GM18502 (cell line): ENCODE data around the gene EPS8L2.

ENCODE experiments used
- ATAC-seq: cut with Tn5 transposase; IDR thresholded peaks from one replicate; pipeline ENCODE4 v1.9.1; 2021; ENCODE audit warnings: mild to moderate bottlenecking; ENCODE audit not compliant: unreplicated experiment, poor library complexity

The EPS8L2 gene

DNA sequence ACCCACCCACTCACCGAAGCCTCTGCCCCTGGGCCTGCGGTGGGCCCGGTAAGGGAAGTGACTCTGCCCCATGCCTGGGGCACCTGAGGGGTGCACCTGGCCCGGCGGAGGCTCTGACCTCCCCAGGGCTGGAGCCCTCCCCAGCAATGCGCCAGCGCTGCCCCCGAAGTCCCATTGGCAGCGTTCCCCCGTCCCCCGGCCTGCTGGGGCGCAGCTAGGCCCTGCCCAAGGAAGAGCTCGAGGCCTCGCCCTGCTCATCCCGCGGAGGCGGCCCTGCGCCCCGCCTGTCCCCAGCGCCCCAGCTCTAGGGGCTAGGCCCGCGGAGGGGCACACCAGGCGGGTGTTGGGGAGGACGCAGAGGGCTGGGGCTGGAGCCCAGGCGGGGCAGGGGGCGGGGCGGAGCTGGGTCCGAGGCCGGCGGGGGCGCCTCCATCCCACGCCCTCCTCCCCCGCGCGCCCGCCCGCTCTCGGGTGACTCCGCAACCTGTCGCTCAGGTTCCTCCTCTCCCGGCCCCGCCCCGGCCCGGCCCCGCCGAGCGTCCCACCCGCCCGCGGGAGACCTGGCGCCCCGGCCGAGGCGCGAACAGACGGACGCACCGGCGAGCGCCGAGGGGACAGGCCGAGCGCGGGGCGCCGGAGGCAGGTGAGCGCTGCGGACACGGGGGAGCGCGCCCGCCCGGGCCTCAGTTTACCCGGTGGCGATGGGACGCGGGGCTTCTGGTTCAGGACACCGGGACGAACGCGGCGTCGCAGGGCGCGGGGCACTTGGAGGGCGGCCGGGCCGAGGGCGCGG, at the start of gene EPS8L2:
TSS of gene EPS8L2 (plus strand) at position 586 of the 793 bp plus-strand sequence. CDS start 3,177 bp downstream, outside the sequence.
- ATAC-seq, result no peak

DNA sequence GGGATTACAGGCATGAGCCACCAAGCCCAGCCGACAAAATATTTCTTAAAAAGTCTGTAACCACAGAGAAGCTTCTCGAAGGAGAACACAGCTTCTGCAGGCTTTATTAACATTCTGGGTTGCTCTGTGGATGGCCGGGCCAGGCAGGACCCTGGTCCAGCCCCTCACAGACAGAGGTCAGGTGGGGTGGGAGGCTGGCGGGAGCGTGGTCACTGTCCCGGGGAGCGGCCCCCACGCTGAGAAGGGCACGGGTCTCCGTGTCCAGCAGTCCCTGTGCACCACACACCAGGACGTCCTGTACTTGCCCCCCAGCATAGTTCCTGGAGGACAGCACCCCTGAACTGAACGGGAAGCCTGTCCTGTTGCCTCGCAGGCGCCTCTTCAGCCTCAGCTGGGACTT, 49.6 kb upstream of the EPS8L2 start:
- ATAC-seq, result no peak

DNA sequence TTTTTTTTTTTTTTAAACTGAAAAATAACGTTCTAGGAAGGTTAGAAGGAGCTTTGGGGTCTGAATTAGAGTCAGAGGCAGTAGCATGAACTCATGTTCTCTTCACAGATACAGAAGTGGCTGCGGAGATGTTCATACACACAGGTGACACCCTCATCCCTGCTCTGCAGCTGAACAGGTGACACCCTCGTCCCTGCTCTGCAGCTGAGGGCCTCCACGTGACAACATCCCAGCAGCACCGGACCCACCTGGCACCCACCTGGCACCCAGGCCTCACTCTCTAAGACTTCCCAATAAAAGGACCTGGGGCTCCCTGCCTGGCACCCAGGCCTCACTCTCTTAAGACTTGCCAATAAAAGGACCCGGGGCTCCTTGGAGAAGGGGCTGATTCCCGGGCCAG, 49.2 kb upstream of the EPS8L2 start:
- ATAC-seq, result no peak

DNA sequence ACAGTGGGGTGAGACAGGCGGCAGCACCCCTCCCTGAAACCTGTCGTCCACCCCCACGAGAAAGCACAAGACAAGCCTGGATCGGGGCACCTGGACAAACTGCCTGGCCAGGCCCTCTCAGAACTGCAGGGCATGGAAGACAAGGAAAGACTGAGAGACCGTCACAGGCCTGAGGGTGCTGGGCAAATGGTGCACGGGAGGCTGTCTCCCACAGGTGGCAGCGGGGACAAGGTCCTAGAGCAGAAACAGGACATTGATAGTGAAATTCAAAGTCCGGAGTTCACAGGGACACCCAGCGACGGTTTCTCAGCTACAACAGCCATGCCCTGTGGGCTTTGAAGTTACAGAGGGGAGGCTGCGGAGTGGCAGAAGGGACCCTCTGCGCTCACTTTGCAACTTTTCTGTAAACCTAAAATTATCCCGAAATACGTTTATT, 48.3 kb upstream of the EPS8L2 start:
- ATAC-seq, result no peak

DNA sequence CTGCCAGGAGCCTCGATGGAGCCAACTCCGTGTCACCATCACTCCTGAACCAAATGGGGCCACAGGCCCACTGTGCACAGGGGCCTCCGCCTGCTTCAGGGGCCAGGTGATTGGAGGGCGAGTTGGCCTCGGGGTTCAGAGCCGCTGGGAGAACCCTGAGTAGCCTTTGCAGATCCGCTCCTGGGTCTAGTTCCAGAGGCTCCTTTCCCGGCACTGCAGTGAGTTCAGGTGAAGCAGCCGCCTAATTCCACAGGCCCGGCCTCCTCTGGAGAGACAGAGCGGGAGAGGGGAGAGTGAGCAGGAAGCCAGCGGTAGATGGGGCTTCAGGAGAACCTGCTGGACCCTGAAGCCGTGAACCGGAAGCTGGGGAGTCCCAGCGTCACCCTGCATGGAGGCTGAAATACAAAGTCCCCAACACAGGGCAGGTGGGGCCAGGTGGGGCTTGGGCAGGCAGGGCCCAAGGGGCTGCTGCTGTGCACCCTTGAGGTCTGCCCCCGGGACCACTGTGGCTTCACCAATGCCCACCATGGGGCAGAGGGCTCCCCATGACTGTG, 46.4 kb upstream of the EPS8L2 start:
- no peak for ATAC-seq

DNA sequence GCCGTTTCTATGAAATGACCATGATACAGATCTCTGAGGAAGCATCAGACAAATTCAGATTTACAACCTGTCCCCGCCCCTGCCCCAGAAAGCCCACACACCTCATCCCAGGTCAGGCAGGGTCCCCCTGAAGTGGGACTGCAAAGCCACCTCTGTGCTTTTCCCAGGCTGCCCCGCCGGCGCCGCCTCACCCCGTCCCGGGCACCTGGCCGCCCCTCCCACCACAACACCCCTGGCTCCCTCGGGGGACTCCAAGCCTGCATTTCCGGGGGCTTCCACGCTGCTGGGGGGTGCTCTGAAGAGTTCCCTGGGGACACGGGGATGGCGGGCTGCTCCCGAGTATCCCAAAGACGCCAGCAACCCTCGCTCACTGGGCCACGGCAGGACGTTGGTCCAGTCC, 45.8 kb upstream of the EPS8L2 start:
- ATAC-seq, result no peak

DNA sequence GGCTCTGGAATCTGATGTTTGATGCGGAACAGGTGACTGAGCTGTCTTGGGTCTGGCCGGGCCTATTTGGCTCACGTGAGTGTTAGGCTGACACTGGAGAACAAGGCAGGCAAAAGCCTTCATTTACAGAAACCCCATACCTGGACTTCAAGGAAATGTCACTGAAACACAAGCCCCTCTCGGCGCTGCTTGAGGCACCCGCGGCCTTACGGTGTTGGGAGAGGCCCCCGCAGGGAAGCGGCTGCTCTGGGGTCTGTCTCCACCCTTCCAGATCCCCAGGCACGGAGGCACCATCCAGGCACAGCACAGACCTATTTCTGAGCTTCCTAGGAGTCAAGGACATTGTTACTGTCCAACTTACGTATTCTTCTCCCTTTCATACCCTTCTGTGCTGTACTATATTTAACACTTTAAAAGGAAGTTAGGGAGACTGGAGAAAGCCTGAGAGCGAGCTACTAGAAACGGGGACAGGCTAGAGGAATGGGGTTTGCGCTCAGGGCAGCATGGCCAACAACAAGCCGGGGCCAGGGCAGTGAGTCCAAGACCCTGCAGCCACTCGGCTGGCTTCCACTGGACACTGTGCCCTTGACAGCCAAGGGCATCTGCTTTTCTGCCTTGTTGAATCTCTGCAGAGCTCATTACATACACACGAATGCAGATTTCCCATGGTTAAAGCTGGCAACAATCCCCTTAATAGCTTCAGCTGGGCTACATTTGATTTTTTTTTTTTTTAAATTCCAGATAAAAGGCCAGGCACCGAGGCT, 45.2 kb upstream of the EPS8L2 start:
- ATAC-seq, result no peak

DNA sequence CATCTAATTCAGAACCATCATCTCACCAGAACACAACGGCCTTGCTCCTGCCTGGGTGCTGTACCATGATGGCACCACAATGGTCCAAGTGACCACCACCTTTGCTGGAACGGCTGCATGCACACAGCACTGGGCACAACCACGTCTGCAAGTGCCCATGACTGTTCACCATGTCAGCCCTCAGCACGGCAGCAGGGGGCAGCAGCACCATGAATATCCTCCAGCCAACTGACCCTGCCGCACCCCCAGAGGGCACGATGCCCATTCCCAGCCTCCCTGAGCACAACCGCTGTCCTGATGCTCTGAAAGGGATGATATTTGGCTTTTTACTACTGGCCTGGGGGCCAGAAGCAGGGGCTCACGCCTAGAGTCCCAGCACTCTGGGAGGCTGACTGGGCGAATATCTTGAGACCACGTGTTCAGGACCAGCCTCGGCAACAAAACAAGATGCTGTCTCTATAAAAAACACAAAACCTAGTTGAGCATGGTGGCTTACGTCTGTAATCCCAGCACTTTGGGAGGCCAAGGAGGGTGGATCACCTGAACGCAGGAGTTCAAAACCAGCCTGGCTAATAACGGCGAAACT, 43.2 kb upstream of the EPS8L2 start:
- ATAC-seq, result no peak

DNA sequence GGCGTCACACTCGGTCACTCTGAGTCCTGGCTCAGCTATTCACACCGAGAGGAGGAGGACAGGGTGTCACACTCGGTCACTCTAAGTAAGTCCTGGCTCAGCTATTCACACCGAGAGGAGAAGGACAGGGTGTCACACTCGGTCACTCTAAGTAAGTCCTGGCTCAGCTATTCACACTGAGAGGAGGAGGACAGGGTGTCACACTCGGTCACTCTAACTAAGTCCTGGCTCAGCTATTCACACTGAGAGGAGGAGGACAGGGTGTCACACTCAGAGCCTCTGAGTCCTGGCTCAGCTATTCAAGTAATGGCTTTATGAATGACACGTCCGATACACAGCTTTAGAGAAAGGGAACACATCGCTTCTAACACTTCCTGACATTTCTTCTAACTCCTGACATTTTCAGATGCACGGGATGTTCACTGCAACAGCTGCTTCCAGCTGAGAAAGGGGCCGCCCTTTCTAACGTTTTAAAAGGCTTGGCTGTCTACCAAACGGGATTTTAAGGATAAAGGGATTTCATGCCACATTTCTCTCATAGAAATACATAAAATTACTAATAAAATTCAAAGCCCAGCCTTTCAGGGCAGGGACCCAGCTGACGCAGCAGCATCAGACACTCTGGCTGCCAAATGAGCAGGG, 40.8 kb upstream of the EPS8L2 start:
- no peak for ATAC-seq

DNA sequence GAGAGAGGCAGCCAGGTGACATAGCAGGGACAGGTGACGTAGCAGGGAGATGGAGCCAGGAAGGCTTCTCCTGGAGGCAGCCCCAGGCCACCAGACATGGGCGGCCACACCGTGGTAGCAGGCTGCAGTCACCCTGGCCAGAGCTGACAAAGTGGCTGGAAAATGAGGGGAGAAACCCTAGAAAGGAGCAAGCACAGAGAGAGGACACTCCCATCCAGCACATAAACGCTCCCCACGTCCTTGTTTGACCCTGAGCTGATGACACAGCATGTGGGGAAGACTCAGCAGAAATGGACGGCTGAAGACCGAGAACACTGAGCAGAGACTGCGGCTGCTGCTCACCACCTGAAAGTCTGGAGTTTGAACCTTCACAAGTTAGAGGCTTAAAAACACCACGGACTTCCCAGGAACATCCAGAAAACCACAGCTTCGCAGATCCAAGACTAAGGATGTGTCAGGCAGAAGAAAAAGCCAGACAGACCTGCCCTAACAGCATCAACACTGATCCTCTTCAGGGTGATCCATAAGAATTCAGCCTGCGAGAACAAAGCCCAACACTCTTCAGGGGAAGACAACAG, 40.2 kb upstream of the EPS8L2 start:
- ATAC-seq, result no peak

DNA sequence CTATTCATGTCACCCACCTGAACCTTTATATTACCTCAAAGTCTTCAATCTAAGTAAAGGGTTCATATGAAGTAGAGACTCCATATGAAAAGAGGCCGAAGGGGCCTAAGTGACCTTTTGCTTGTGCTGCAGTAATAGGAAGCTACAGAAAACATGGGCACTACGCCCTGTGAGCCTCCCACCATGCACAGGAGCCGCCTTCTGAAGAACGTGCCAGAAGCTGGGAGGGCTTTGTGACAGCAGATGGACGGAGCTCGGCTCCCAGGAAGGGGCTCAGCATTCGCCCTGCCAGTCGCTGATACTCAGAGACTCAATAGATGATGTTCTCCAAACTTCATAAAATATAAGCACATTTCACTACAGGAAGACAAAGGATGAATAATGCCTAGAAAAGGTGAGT, 32.2 kb upstream of the EPS8L2 start:
- no peak for ATAC-seq

DNA sequence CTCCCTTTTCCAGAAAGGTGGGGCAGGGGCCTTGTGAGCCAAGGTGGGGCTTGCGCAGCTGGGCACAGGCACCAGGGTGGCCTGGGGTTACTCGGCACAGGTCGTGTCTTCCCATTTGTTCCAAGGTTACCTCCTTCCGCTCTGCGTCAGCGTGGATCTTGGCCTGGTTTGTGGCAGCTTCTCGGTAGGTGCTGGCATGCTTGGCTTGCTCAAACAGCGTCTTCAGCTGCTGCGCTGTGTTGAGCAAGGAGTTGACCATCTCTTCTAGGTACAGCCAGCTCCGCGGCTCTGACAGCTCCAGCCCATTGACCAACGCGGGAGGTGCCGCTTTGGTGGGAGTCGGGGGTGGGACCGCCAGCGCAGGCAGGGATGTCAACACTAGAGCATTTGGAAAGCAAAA, 31.6 kb upstream of the EPS8L2 start:
- no peak for ATAC-seq

DNA sequence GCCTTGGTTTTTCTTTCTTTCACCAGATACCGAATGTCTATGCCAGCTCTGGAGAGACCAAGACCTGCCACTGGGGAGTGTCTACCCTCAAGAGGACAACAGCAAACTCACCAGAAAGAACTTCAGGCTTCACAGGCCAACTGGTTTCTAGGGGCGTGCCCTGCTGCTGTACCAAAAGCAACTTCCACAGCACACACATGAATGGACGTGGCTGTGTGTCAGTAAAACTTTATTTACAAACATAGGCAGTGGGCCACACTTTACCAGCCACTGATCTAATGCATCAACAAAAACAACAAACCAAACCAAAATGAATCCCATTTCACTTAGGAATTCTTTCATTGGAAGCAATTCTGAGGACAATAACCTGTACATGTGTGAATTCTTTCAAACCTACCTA, 27.7 kb upstream of the EPS8L2 start:
- ATAC-seq, result no peak

DNA sequence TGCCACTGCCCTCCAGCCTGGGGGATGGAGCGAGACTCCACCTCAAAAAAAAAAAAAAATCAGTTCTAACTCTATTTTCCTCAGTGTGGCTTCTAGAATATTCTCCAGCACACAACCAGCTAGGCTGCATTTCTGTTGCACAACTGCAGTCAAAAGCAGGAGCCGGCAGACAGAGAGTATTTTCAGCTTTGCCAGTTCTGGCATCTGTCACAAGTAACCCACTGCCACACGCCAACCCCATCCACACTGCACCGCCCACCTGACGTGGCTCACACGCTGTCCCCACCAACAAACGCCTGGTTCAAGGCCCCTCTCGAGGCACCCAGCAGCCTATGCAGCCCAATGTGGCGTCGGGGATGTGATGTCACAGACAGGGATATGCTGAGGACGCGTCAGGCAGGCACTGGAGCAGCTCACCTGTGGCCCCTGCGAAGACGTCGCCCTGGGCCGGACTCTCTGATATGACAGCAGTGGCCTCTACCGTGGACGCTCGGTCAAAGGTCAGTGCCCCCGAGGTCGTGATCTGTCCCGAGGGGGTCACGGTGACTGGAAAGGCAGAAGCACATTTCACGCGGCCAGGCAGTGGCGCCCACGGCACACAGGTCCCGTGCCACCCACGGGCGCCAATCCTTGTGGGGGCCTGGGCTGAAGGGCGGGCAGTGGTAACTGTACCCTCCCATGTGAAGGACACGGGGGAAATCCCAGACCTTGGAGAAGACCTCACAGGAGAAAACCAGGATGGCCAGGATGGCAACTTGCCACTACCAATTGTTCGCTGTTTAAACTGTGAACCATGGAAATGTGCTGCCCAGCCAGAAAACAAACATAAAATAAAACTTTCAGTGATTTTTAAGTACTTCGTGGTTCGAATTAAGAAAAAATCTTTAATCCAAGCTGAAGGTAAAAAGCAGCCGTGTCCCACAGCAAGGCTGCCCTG, 26.5 kb upstream of the EPS8L2 start:
- ATAC-seq, result no peak

DNA sequence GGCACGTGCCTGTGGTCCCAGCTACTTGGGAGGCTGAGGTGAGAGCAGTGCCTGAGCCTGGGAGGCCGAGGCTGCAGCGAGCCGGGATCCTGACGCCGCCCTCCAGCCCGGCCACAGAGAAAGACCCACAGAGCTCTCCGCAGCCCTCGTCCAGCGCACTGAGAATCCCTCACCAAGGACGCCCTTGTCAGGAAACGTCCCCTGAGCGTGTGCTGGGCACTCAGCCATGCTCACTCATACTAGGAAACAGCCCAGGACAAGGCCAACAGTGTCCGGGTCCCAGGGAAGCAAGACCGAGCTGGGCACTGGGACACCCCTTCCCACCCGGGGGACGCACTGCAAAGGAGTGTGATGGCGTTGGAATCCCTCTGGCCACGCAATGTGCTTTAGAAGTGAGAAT, 25.6 kb upstream of the EPS8L2 start:
- no peak for ATAC-seq

DNA sequence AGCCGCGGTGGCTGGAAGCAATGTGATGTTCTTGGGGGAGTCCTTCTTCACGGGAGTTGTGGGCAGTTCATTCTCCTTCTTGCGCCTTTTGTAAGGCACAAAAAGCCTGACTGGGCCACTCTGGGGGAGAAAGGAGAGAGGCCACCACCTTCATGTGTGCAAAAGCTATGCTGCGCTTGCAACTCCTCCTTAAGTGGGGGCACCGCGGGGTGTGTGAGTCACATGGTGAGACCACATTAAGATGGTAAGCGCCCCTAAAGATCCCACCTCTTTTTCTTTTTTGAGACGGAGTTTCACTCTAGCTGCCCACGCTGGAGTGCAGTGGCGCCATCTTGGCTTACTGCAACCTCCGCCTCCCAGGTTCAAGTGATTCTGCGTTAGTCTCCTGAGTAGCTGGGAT, 25.1 kb upstream of the EPS8L2 start:
- no peak for ATAC-seq

DNA sequence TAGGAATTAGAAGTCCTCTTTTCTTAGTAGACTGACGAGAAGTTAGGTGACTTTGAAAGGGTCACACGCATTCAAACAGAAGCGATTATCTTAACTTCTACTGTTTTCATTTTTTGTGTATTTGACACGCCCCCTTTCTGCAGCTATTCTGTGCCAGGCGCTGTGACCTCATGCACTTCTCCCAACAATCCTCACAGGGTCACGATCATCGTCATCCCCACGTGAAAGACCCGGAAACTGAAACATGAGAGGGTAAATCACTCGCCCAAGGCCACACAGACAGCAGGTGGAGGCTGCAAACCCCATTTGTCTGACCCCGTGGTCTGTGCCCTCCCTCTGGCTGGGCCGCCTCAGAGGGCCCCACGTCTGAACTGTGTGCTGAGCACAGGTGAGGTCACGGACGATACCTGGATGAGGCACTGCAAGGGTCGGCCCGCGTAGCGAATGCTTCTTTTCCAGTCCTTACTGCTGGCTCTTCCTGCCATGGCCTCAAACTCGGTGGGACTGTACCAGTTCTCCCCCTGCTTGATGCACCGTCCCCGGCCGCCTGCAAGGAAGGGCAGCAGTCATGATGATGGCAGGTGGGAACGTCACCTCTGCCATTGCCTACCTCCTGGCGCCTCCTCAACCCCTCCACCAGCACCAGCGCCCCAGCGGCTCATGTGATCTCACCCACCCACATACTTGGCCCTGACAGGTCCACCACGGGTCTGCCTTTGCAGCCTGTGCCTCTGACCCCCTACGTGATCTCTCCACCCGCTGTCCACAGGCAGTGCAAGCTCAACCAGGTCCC, 19.4 kb upstream of the EPS8L2 start:
- ATAC-seq, result no peak

DNA sequence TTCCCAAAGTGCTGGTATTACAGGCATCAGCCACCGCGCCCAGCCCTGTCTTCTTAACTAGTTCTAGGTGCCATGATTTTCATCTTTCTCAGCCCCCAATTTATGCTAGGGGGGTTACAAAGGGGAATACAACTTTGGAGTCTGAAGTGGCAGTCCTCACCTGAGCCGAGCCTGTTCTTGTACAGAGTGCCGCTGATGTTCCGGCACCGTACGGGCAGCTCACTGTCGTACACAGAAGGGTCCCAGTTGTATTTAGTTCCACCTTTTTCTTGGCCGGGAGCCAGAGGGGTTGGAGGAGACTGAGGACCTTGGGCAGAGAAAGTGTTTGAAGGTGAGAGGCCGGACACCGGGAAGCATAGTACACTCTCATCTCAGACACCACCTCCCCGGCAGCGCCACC, 18.3 kb upstream of the EPS8L2 start:
- no peak for ATAC-seq
